ENCODE measurements around the gene LDB3.

- TF ChIP-seq MAX (IDR thresholded peaks at IDR 0.05) (no peak), POLR2A (IDR thresholded peaks at IDR 0.05; ENCODE audit: control extremely low read depth in 1 of 2, low read depth in 2 of 2, low read length in 2 of 2) (no peak), EP300 (IDR thresholded peaks at IDR 0.05; ENCODE audit: borderline replicate concordance in 1 of 2, low read depth in 2 of 2, low read length in 2 of 2) (no peak), CTCF (IDR thresholded peaks at IDR 0.05; ENCODE audit: control extremely low read depth in 1 of 3, insufficient read depth in 1 of 3, low read depth in 1 of 3, low read length in 3 of 3) (no peak), EZH2 (IDR thresholded peaks at IDR 0.05; ENCODE audit: low read depth, low read length, severe bottlenecking) (no peak), TEAD4 (IDR thresholded peaks at IDR 0.05; ENCODE audit: low read depth, low read length) (no peak), SP4 (IDR thresholded peaks at IDR 0.05; ENCODE audit: low read length) (no peak), RAD21 (IDR thresholded peaks at IDR 0.05 in 1 of 2, conservative IDR thresholded peaks at IDR 0.05 in 1 of 2; ENCODE audit: low read depth in 2 of 2, low read length in 2 of 2) (no peak)
Measured at GRCh38 chr10:86747796-86748581, 79.7 kb downstream of the LDB3 start.

All from H1 (cell line).